H7 (cell line): ENCODE results near the gene PKNOX2. TPM values are rescaled to one million over a fixed set of nuclear protein-coding genes. Genes with fewer than 3 reads are reported as not detected.

ENCODE experiments used
- DNase-seq: peaks from one replicate; pipeline ENCODE4 v3.0.0; 2012
- H3K27me3 ChIP-seq: 2 replicates; pipeline ENCODE4 v1.6.0; 2011; ENCODE audit warnings: mild to moderate bottlenecking, low read length; ENCODE audit not compliant: control insufficient read depth, insufficient read depth
- H3K36me3 ChIP-seq: replicated peaks from 2 replicates; pipeline ENCODE4 v1.5.1; 2011; ENCODE audit warnings: low read length; ENCODE audit not compliant: control insufficient read depth, insufficient read depth
- H3K4me3 ChIP-seq: 2 replicates; pipeline ENCODE4 v1.5.1; 2011; ENCODE audit warnings: low read depth, mild to moderate bottlenecking, control low read depth, low read length, moderate library complexity; ENCODE audit not compliant: insufficient read depth
- total RNA-seq: library from RNA; depleted of rRNA; stranded (reverse); fragments of >200 nt; shearing (Covaris generic); gene quantifications from 2 replicates; pipeline ENCODE4 v1.2.3, GENCODE V29; 2014

Gene PKNOX2
- total RNA-seq, 1 experiment from 2014 or later = 1.6 TPM

DNA sequence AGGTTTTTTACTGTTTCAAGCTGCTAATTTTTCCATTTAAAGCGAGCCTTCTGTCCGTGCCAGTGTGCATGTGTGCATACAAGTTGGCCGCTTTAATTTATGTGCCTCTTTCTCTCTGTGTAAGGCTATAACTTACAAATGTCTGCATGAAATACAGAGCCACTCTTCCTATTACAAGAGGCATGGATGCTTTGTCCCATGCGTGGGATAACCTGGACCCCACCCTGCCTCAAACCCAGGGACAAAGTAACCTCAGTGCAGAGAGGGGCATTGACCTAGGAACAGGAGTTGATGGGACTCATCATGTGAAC lies 28.8 kb downstream of the PKNOX2 start:
- Histone ChIP-seq H3K27me3 (no peaks in the 10 kb centered on the region), H3K4me3 (no peak overlapping the region), H3K36me3 (no peaks in the 10 kb centered on the region)
- DNase-seq = no peak

GRCh38 chr11:125193841-125194240 lies 29.3 kb downstream of the PKNOX2 start:
- Histone ChIP-seq H3K27me3 (no peaks in the 10 kb centered on the region), H3K36me3 (no peaks in the 10 kb centered on the region), H3K4me3 (no peak overlapping the region)
- DNase-seq = no peak

DNA sequence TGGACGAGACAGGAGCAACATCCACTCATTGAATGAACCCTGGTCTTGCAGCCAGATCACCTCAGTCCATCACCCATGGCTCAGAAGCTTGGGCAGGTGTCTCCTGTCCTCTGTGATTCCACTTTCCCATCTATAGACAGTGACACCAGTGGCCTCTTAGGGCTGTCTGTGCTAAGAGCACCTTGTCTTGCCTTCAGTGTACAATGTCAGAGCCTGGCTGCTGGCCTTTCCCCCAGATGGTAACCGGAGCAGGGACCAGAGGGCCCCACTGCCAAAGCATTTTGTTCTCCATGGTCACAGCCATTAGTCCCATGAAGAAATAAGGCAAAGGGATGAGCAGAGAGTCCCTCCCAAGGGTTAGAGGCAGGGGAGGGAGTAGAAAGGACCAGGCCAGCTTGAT lies 35.4 kb downstream of the PKNOX2 start:
- no peak for DNase-seq
- Histone ChIP-seq H3K36me3 (no peaks in the 10 kb centered on the region), H3K27me3 (0 out of 2 replicates have a peak, but pooled peaks cover 1% of the 10 kb centered on the region), H3K4me3 (no peak overlapping the region)

DNA sequence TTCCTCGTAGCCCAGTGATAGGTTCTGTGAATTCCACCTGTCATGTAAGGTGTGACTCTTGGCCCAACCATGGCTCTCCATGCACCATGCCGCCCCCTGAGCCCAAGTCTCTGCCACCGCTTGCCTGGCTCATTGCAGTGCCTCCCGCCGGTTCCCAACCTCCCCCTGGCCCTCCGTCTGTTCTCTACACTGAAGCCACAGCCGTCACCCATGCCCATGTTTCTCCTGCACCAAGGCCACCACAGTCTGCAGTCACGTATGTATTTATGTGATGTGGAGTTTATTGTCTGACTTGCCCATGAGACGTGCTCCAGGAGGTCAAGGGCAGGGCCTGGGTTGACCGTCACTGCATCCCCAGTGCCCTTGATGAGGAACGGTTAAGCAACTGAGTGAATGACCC lies 35.9 kb downstream of the PKNOX2 start:
- no peaks in the 10 kb centered on the region for H3K36me3 ChIP-seq

DNA sequence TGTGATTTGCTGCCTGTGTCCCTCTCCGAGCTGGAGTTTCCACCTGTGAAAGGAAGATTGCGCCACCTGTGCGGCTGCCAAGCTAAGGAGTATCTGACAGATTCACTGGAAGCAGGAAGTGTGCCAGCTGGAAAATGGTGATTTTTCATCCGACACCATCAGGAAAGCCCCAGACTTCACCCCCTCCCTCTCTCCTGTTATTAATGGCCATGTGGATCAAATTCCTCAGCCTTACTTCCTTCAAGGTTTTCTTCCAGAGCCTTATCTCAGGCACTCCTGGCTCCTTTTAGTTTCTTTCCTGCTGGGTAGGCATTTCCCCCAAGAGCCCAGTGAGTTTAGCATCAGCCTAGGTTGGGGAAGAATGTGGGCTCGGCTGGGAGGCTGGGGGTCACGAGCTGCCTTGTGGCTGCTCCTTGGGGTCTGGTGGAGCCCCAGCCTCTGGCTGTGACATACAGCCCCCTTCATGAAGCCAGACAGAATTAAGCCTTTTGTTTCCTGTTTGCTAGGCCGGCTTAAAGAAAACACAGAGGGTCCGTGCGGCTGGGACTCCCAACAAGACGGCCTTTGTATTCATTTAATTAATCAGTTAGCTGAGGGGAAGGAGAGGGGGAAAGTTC lies 37.1 kb downstream of the PKNOX2 start:
- no peaks in the 10 kb centered on the region for H3K36me3 ChIP-seq
- H3K4me3 ChIP-seq = no peak overlapping the region
- peak; percentile 52 for DNase-seq

More for the DNA sequence above, 35.9 kb downstream of the PKNOX2 start:
- Histone ChIP-seq H3K27me3 (0 out of 2 replicates have a peak, but pooled peaks cover 1% of the 10 kb centered on the region), H3K4me3 (no peak overlapping the region)
- DNase-seq = no peak

DNA sequence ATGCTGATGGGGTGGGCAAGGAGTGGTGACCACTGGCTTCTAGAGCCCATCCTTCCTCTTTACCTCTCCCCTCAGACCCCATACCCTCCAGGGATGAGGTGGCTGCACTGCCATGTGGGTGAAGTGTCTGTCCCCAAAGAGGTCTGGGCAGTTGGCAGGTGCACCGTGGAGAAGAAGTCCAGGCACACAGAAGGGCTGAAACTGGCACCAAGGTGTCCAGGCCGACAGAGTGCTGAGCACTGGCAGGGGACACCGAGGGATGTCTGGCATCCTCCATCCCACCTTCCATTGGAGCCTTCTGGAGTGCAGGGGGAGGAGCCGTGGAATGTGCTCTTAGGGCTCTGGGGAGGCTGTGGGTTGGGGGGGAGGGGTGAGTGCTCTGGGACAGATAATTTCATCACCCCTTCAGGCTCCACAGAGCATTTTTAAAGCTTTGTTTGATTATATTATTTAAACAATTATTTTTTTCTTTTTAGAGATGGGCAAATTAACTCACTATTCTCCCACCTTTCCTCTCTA lies 37.9 kb downstream of the PKNOX2 start:
- Histone ChIP-seq H3K36me3 (no peaks in the 10 kb centered on the region), H3K4me3 (no peak overlapping the region), H3K27me3 (0 out of 2 replicates have a peak, but pooled peaks cover 1% of the 10 kb centered on the region)
- no peak for DNase-seq

More for the DNA sequence above, 37.1 kb downstream of the PKNOX2 start:
- 0 out of 2 replicates have a peak, but pooled peaks cover 1% of the 10 kb centered on the region for H3K27me3 ChIP-seq

DNA sequence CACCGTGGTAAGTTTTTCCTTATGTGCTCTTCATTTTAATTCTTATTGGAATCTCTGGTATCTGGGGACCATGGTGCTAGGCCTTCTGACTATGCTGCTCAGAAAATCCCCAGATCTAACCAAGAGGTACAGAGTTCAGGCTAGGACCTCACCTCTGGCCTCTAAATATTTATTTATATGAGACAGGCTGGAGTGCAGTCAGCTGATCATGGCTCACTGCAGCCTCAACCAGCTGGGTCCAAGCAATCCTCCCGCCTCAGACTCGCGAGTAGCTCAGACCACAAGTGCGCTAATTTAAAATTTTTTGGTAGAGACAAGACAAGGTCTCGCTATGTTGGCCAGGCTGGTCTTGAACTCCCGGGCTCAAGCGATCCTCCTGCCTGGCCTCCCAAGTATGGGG lies 38.4 kb downstream of the PKNOX2 start:
- H3K4me3 ChIP-seq = no peak overlapping the region
- no peaks in the 10 kb centered on the region for H3K36me3 ChIP-seq
- 0 out of 2 replicates have a peak, but pooled peaks cover 1% of the 10 kb centered on the region for H3K27me3 ChIP-seq
- no peak for DNase-seq

- H3K36me3 ChIP-seq = no peaks in the 10 kb centered on the region
- no peak for DNase-seq
- H3K4me3 ChIP-seq = no peak overlapping the region
- peaks cover 3% of the 10 kb centered on the region; the same call in 1 of the 2 replicates for H3K27me3 ChIP-seq
These were observed 43.4 kb downstream of the PKNOX2 start for GRCh38 chr11:125207866-125208425.

GRCh38 chr11:125210066-125210465 lies 45.5 kb downstream of the PKNOX2 start:
- Histone ChIP-seq H3K27me3 (peaks cover 2% of the 10 kb centered on the region; the same call in 1 of the 2 replicates), H3K36me3 (no peaks in the 10 kb centered on the region), H3K4me3 (no peak overlapping the region)
- DNase-seq = no peak

- no peaks in the 10 kb centered on the region for H3K36me3 ChIP-seq
- peak; percentile 73 for DNase-seq
- no peak overlapping the region for H3K4me3 ChIP-seq
- peaks cover 2% of the 10 kb centered on the region; the same call in 1 of the 2 replicates for H3K27me3 ChIP-seq
These were observed 46.8 kb downstream of the PKNOX2 start for GRCh38 chr11:125211191-125211947.

DNA sequence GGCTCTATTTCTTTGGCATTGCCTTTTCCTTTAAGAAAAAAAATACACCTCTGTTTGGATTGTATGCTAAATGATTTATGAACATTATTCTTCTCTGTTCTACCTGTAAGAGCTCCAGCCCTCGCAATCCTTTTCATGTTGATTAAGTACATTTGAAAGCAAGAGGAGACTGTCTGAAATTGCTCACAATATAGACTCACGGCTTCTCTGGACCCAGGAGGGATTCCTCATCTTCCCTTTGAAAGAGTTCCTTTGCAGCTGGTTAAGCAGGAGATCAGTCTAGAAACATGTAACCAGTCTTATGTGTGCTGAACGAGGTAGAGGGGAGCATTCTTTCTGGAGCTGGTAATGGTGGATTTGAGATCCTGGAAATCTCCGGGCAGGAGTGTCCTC lies 47.4 kb downstream of the PKNOX2 start:
- DNase-seq = no peak

GRCh38 chr11:125214601-125215565 lies 50.3 kb downstream of the PKNOX2 start:
- H3K27me3 ChIP-seq = no peaks in the 10 kb centered on the region
- peak; percentile 58 for DNase-seq

More for the DNA sequence above, 47.4 kb downstream of the PKNOX2 start:
- Histone ChIP-seq H3K4me3 (no peak overlapping the region), H3K36me3 (no peaks in the 10 kb centered on the region), H3K27me3 (peaks cover 2% of the 10 kb centered on the region; the same call in 1 of the 2 replicates)

DNA sequence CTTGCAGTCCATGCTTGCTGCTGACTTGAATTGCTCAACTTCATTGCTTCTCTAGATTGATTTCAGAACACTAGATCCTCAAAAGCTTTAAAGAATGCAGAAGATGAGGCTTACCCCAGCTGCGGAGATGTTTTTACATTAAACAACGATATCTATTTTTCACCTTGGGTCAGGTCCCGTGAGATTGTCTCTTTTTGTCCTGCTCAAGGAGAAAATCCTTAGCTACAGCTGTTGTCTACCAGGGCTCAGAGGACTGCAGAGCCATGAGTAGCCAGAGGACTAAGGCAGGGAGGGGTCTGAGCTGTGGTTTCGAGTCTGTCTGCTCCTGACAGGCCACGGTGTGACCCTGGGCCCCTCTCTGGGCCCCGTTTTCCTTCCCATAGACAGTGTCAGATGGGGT lies 51.4 kb downstream of the PKNOX2 start:
- DNase-seq = no peak
- no peaks in the 10 kb centered on the region for H3K36me3 ChIP-seq
- H3K27me3 ChIP-seq = no peaks in the 10 kb centered on the region
- no peak overlapping the region for H3K4me3 ChIP-seq

More at GRCh38 chr11:125214601-125215565, 50.3 kb downstream of the PKNOX2 start:
- no peaks in the 10 kb centered on the region for H3K36me3 ChIP-seq
- no peak overlapping the region for H3K4me3 ChIP-seq

DNA sequence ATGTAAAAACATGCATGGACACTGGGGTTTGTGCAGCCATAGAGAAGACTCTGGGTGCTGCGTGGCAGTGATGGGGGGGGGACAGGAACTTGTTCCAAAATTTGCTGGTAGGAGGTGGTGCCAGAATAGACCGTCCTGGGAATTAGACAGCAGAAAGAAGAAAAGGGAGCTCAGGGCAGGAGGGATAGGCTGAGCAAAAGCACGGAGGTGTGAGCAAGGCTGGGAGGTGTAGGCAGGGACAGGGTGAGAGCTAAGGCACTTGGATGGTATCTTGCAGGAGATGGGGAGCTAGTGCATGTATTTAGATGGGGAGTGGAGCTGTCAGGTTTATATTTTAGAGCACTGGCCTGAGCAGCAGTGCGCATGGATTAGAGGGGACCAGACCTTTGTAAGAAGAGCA lies 53.8 kb downstream of the PKNOX2 start:
- H3K4me3 ChIP-seq = no peak overlapping the region
- no peaks in the 10 kb centered on the region for H3K36me3 ChIP-seq
- H3K27me3 ChIP-seq = no peaks in the 10 kb centered on the region
- DNase-seq = no peak
